ENCODE data around the gene TTC14.

The TTC14 gene

GRCh38 chr3:180640987-180641386 is 39.0 kb downstream of the TTC14 start:
- no peak for DNase-seq

GRCh38 chr3:180646187-180646790 is 44.3 kb downstream of the TTC14 start:
- no peak for DNase-seq

GRCh38 chr3:180656406-180656805 is 54.4 kb downstream of the TTC14 start:
- no peak for DNase-seq

- no peak for DNase-seq
Observed at GRCh38 chr3:180657094-180657493, 55.1 kb downstream of the TTC14 start.

All from islet precursor cell (in vitro differentiated cells).